Neural progenitor cell (in vitro differentiated cells): ENCODE data around the gene MLST8. TPM values are rescaled to one million over a fixed set of nuclear protein-coding genes. Genes with fewer than 3 reads are reported as not detected.
A peak's percentile ranks its signal among the peaks of the same experiment; 100 is the strongest.

ENCODE experiments used
- DNase-seq: peaks from one replicate; pipeline ENCODE4 v3.0.0-alpha.2; 2016; ENCODE audit warnings: low spot score
- H2AFZ ChIP-seq: fragments of 200-600 bp; sonication (generic); replicated peaks from 2 replicates; pipeline ENCODE4 v1.6.1; 2016; ENCODE audit warnings: antibody characterized with exemption
- H3F3A ChIP-seq: fragments of 200-600 bp; sonication (generic); 2 replicates; pipeline ENCODE4 v1.6.1; 2016; ENCODE audit warnings: antibody characterized with exemption, low read depth
- H3K27ac ChIP-seq: fragments of 200-600 bp; sonication (generic); 2 replicates; pipeline ENCODE4 v1.5.1; 2016; ENCODE audit warnings: mild to moderate bottlenecking
- H3K27me3 ChIP-seq: fragments of 200-600 bp; sonication (generic); 2 replicates; pipeline ENCODE4 v1.6.1; 2016; ENCODE audit warnings: mild to moderate bottlenecking, moderate library complexity
- H3K36me3 ChIP-seq: fragments of 200-600 bp; sonication (generic); 2 replicates; pipeline ENCODE4 v1.5.1; 2016
- H3K4me1 ChIP-seq: fragments of 200-600 bp; sonication (generic); 2 replicates; pipeline ENCODE4 v1.6.1; 2016; ENCODE audit warnings: mixed run types
- H3K4me2 ChIP-seq: fragments of 200-600 bp; sonication (generic); 2 replicates; pipeline ENCODE4 v1.6.1; 2016
- H3K4me3 ChIP-seq: fragments of 200-600 bp; sonication (generic); 2 replicates; pipeline ENCODE4 v1.5.1; 2016
- H3K79me2 ChIP-seq: fragments of 200-600 bp; sonication (generic); 2 replicates; pipeline ENCODE4 v1.6.1; 2016; ENCODE audit warnings: low read depth
- H3K9ac ChIP-seq: fragments of 200-600 bp; sonication (generic); 2 replicates; pipeline ENCODE4 v1.6.1; 2016
- H3K9me3 ChIP-seq: fragments of 200-600 bp; sonication (generic); 2 replicates; pipeline ENCODE4 v1.5.1; 2016; ENCODE audit warnings: low read depth
- H4K20me1 ChIP-seq: fragments of 200-600 bp; sonication (generic); 2 replicates; pipeline ENCODE4 v1.6.1; 2016; ENCODE audit warnings: low read depth
- H3K27ac Mint-ChIP-seq: 3 replicates; pipeline ENCODE4 v1.8.0; 2021; ENCODE audit warnings: mixed read lengths
- H3K27me3 Mint-ChIP-seq: 2 replicates; pipeline ENCODE4 v1.8.0; 2022; ENCODE audit warnings: low read depth, mild to moderate bottlenecking, inconsistent platforms, moderate library complexity, mixed read lengths; ENCODE audit not compliant: insufficient read depth
- H3K36me3 Mint-ChIP-seq: 3 replicates; pipeline ENCODE4 v1.8.0; 2021; ENCODE audit warnings: mixed read lengths
- H3K4me1 Mint-ChIP-seq: 3 replicates; pipeline ENCODE4 v1.8.0; 2021; ENCODE audit warnings: mixed read lengths
- H3K4me3 Mint-ChIP-seq: 3 replicates; pipeline ENCODE4 v1.8.0; 2021; ENCODE audit warnings: mild to moderate bottlenecking, moderate library complexity, mixed read lengths
- H3K9me3 Mint-ChIP-seq: 3 replicates; pipeline ENCODE4 v1.8.0; 2020; ENCODE audit warnings: mixed read lengths
- CTCF ChIP-seq: fragments of 200-600 bp; sonication (generic); IDR thresholded peaks from 2 replicates; pipeline ENCODE4 v1.5.1; 2017; ENCODE audit warnings: antibody characterized with exemption, mild to moderate bottlenecking
- EZH2 ChIP-seq: fragments of 200-600 bp; sonication (generic); IDR thresholded peaks from 2 replicates; pipeline ENCODE4 v1.6.1; 2017; ENCODE audit warnings: antibody characterized with exemption, mild to moderate bottlenecking, moderate library complexity
- EZH2phosphoT487 ChIP-seq: fragments of 200-600 bp; sonication (generic); IDR thresholded peaks from 2 replicates; pipeline ENCODE4 v1.6.1; 2017; ENCODE audit warnings: antibody characterized with exemption
- total RNA-seq: library from RNA; depleted of rRNA; stranded (reverse); fragments of >200 nt; gene quantifications from 2 replicates; pipeline ENCODE4 v1.2.3, GENCODE V29; 2015; ENCODE audit warnings: low replicate concordance

The MLST8 gene
- total RNA-seq, 1 donor from 2014 or later: 24.9 TPM

GRCh38 chr16:2190659-2191445 lies 14.4 kb upstream of the MLST8 start:
- H4K20me1 ChIP-seq: peaks cover 16% of the 10 kb centered on the region
- no peak for DNase-seq
- H3K79me2 ChIP-seq: no peaks in the 10 kb centered on the region
- H3K4me3 ChIP-seq: no peak overlapping the region
- no peaks in the 10 kb centered on the region for H3K36me3 ChIP-seq
- Mint-ChIP-seq H3K36me3 (no peaks in the 10 kb centered on the region), H3K9me3 (no peaks in the 10 kb centered on the region), H3K4me1 (peaks cover 8% of the 10 kb centered on the region), H3K4me3 (no peak overlapping the region), H3K27ac (no peak overlapping the region), H3K27me3 (peaks cover 3% of the 10 kb centered on the region)
- TF ChIP-seq CTCF (no peak), EZH2 (no peak), EZH2phosphoT487 (no peak)
- peaks cover 3% of the 10 kb centered on the region for H3F3A ChIP-seq
- no peaks in the 10 kb centered on the region for H3K9me3 ChIP-seq
- H3K9ac ChIP-seq: no peak overlapping the region
- no peak overlapping the region for H2AFZ ChIP-seq
- peaks cover 11% of the 10 kb centered on the region for H3K4me1 ChIP-seq
- H3K27ac ChIP-seq: no peak overlapping the region
- H3K4me2 ChIP-seq: no peak overlapping the region
- peaks cover 15% of the 10 kb centered on the region for H3K27me3 ChIP-seq

- Histone ChIP-seq H3K27ac (no peak overlapping the region), H3K4me1 (peaks cover 11% of the 10 kb centered on the region), H3K9me3 (no peaks in the 10 kb centered on the region), H4K20me1 (peaks cover 17% of the 10 kb centered on the region), H3K79me2 (no peaks in the 10 kb centered on the region), H2AFZ (no peak overlapping the region), H3K9ac (no peak overlapping the region), H3K4me3 (no peak overlapping the region), H3K36me3 (no peaks in the 10 kb centered on the region), H3K27me3 (peaks cover 18% of the 10 kb centered on the region), H3K4me2 (no peak overlapping the region), H3F3A (peaks cover 5% of the 10 kb centered on the region)
- peaks cover 8% of the 10 kb centered on the region for H3K4me1 Mint-ChIP-seq
- no peaks in the 10 kb centered on the region for H3K9me3 Mint-ChIP-seq
- DNase-seq: no peak
- TF ChIP-seq EZH2 (no peak), EZH2phosphoT487 (no peak), CTCF (no peak)
- H3K27me3 Mint-ChIP-seq: peaks cover 3% of the 10 kb centered on the region
- no peak overlapping the region for H3K27ac Mint-ChIP-seq
- H3K36me3 Mint-ChIP-seq: no peaks in the 10 kb centered on the region
- H3K4me3 Mint-ChIP-seq: no peak overlapping the region
These were observed 13.9 kb upstream of the MLST8 start for GRCh38 chr16:2191446-2191706.

- Histone ChIP-seq H3K4me1 (peaks cover 14% of the 10 kb centered on the region), H3K27me3 (peaks cover 45% of the 10 kb centered on the region), H3K4me2 (no peak overlapping the region), H3K79me2 (no peaks in the 10 kb centered on the region), H3K27ac (no peak overlapping the region), H3K36me3 (no peaks in the 10 kb centered on the region), H3K9ac (no peak overlapping the region), H3K4me3 (no peak overlapping the region), H3F3A (peaks cover 26% of the 10 kb centered on the region), H2AFZ (no peak overlapping the region), H4K20me1 (peaks cover 17% of the 10 kb centered on the region), H3K9me3 (no peaks in the 10 kb centered on the region)
- DNase-seq: peak; percentile 51
- TF ChIP-seq CTCF: no peak
- no peak for TF ChIP-seq EZH2phosphoT487
- TF ChIP-seq EZH2: no peak
- no peaks in the 10 kb centered on the region for H3K36me3 Mint-ChIP-seq
- peaks cover 8% of the 10 kb centered on the region for H3K4me1 Mint-ChIP-seq
- H3K9me3 Mint-ChIP-seq: no peaks in the 10 kb centered on the region
- H3K27ac Mint-ChIP-seq: no peak overlapping the region
- peaks cover 17% of the 10 kb centered on the region for H3K27me3 Mint-ChIP-seq
- peak overlapping the region; percentile 85 for H3K4me3 Mint-ChIP-seq
These were observed 11.0 kb upstream of the MLST8 start for GRCh38 chr16:2194166-2194834.
